ENCODE results near the gene DOCK1.

The DOCK1 gene

DNA sequence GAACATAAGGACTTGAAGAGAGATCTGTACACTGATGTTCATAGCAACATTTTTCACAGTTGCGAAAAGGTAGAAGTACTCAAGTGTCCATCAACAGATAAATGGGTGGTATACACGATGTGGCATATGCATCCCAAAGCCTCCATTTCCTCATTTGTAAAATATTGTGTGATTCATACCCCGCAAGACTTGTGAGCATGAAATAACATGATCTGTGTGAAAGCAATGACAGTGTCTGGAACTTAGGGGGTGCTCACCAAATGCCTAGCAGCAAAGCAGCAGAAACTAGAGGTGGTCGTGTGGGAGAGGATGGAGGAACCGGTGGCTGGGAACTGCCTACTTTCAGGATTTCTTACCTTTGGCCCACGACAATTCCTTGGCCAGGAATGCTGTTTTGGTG is 426.5 kb downstream of the DOCK1 start:
- Histone ChIP-seq H3K4me1 (ENCODE audit: insufficient read depth, poor library complexity, severe bottlenecking) (no peaks in the 10 kb centered on the region), H3K27ac (ENCODE audit: poor library complexity, severe bottlenecking) (no peak overlapping the region), H3K4me3 (ENCODE audit: severe bottlenecking) (no peak overlapping the region), H3K9me3 (ENCODE audit: severe bottlenecking) (no peaks in the 10 kb centered on the region), H3K27me3 (ENCODE audit: insufficient read depth, poor library complexity, severe bottlenecking) (no peaks in the 10 kb centered on the region), H3K36me3 (ENCODE audit: low read depth) (no peaks in the 10 kb centered on the region)
- TF ChIP-seq, protein P1, sequence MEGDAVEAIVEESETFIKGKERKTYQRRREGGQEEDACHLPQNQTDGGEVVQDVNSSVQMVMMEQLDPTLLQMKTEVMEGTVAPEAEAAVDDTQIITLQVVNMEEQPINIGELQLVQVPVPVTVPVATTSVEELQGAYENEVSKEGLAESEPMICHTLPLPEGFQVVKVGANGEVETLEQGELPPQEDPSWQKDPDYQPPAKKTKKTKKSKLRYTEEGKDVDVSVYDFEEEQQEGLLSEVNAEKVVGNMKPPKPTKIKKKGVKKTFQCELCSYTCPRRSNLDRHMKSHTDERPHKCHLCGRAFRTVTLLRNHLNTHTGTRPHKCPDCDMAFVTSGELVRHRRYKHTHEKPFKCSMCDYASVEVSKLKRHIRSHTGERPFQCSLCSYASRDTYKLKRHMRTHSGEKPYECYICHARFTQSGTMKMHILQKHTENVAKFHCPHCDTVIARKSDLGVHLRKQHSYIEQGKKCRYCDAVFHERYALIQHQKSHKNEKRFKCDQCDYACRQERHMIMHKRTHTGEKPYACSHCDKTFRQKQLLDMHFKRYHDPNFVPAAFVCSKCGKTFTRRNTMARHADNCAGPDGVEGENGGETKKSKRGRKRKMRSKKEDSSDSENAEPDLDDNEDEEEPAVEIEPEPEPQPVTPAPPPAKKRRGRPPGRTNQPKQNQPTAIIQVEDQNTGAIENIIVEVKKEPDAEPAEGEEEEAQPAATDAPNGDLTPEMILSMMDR (IDR thresholded peaks at IDR 0.05; ENCODE audit: poor library complexity, severe bottlenecking): no peak
- ATAC-seq (ENCODE audit: low read depth) (no peak), DNase-seq (ENCODE audit: low spot score) (no peak)

DNA sequence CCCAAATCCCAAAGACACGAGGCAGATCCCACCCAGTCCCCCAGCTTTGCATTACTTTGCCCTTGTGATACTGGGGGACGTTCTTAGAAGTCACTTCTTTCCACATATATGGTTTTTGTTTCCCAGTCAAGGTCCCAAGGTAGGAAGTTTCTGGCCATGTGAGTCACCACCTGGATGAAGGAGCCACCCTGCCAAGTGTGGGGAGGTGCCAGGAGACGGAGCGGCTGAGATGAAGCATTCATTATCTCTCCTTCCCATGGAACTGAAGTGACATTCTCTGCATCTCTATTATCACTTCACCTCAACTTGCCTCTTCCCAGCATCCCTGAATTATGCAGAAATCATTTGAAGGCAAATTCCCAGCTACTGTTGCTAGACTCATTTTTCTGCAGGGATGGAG is 427.4 kb downstream of the DOCK1 start:
- Histone ChIP-seq H3K27me3 (ENCODE audit: insufficient read depth, poor library complexity, severe bottlenecking) (no peaks in the 10 kb centered on the region), H3K4me3 (ENCODE audit: severe bottlenecking) (no peak overlapping the region), H3K27ac (ENCODE audit: poor library complexity, severe bottlenecking) (no peak overlapping the region), H3K9me3 (ENCODE audit: severe bottlenecking) (no peaks in the 10 kb centered on the region), H3K4me1 (ENCODE audit: insufficient read depth, poor library complexity, severe bottlenecking) (no peaks in the 10 kb centered on the region), H3K36me3 (ENCODE audit: low read depth) (no peaks in the 10 kb centered on the region)
- TF ChIP-seq, protein P1 (IDR thresholded peaks at IDR 0.05; ENCODE audit: poor library complexity, severe bottlenecking): no peak
- ATAC-seq (ENCODE audit: low read depth): no peak
- no peak for DNase-seq (ENCODE audit: low spot score)

DNA sequence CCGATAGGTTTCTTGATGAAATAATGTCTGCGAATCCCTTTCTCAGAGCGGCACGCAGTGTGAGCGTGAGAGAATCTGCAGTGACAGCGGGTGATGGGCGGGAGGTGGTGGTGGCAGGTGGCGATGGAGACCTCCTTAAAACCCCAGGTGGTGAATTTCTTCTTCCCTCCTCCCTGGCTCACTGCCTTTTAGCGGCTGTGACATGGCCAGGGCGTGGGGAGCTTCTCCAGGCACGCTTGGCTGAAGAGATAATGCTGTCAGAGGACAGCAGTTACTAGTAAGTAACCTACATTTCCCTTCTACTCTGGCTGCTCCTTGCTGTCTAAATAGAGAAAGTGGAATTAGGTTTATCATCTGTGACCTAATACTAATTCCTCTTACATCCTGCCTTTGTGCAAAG is 432.6 kb downstream of the DOCK1 start:
- Histone ChIP-seq H3K36me3 (ENCODE audit: low read depth) (no peaks in the 10 kb centered on the region), H3K27ac (ENCODE audit: poor library complexity, severe bottlenecking) (no peak overlapping the region), H3K9me3 (ENCODE audit: severe bottlenecking) (no peaks in the 10 kb centered on the region), H3K27me3 (ENCODE audit: insufficient read depth, poor library complexity, severe bottlenecking) (no peaks in the 10 kb centered on the region), H3K4me3 (ENCODE audit: severe bottlenecking) (no peak overlapping the region), H3K4me1 (ENCODE audit: insufficient read depth, poor library complexity, severe bottlenecking) (no peaks in the 10 kb centered on the region)
- ATAC-seq (ENCODE audit: low read depth): no peak
- TF ChIP-seq, protein P1 (IDR thresholded peaks at IDR 0.05; ENCODE audit: poor library complexity, severe bottlenecking): no peak
- DNase-seq (ENCODE audit: low spot score): no peak

DNA sequence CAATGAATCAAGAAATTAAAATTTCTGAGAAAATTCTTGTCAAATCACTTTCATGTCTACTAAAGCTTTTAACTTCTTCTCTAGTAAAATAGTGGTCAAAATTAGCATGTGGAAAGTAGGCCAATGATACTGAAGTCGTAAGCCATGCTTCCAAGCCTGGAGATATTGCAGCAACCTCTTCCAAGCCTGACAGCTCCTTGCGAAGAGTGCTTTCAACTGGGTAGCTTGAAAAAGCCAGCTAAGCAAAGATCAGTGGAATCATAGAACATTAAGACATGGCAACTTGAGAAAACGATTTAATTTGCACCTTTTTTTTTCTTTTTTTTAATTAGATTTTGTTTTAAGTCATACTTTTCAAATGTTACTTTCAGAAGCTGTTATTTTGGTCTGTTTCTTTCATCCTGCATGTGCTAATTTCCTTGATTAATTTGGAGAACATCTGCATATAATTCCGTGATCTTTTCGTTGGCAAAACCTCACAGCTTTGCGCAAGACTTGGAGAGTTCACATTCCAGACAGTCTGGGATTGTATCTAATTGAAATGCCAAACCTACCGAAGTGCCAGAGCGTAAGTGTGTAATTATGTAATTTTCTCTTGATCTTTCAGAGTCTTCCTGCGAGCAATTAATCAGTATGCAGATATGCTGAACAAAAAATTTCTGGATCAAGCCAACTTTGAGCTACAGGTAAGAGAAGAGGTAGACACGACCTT is 433.3 kb downstream of the DOCK1 start:
- no peak overlapping the region for H3K4me3 ChIP-seq (ENCODE audit: severe bottlenecking)
- H3K9me3 ChIP-seq (ENCODE audit: severe bottlenecking): no peaks in the 10 kb centered on the region
- ATAC-seq (ENCODE audit: low read depth) (no peak), DNase-seq (ENCODE audit: low spot score) (no peak)
- H3K27ac ChIP-seq (ENCODE audit: poor library complexity, severe bottlenecking): no peak overlapping the region
- TF ChIP-seq, protein P1 (IDR thresholded peaks at IDR 0.05; ENCODE audit: poor library complexity, severe bottlenecking): no peak
- H3K4me1 ChIP-seq (ENCODE audit: insufficient read depth, poor library complexity, severe bottlenecking): no peaks in the 10 kb centered on the region
- no peaks in the 10 kb centered on the region for H3K27me3 ChIP-seq (ENCODE audit: insufficient read depth, poor library complexity, severe bottlenecking)
- no peaks in the 10 kb centered on the region for H3K36me3 ChIP-seq (ENCODE audit: low read depth)

DNA sequence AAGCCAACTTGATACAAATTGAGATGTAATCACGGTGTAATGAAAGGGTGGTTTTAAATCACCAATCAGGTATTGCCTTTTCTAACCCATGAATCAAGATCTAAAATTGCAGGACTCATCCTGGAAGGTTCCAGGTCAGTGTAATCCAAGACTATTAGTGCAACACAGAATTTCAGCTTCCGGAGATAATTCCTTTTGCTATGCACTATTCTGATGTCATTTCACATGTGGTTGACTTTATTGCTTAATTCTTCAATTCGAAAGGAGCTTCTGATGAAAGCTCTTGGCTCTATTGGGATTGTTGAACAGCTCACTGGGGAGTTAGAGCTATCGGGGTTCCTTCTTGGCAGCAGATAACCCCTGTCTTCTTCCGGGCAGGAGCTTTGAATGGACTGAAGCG is 438.6 kb downstream of the DOCK1 start:
- ATAC-seq (ENCODE audit: low read depth) (no peak), DNase-seq (ENCODE audit: low spot score) (no peak)
- Histone ChIP-seq H3K9me3 (ENCODE audit: severe bottlenecking) (no peaks in the 10 kb centered on the region), H3K4me1 (ENCODE audit: insufficient read depth, poor library complexity, severe bottlenecking) (no peaks in the 10 kb centered on the region), H3K4me3 (ENCODE audit: severe bottlenecking) (no peak overlapping the region), H3K27ac (ENCODE audit: poor library complexity, severe bottlenecking) (no peak overlapping the region), H3K27me3 (ENCODE audit: insufficient read depth, poor library complexity, severe bottlenecking) (no peaks in the 10 kb centered on the region), H3K36me3 (ENCODE audit: low read depth) (0 out of 2 replicates have a peak, but pooled peaks cover 8% of the 10 kb centered on the region)
- TF ChIP-seq, protein P1 (IDR thresholded peaks at IDR 0.05; ENCODE audit: poor library complexity, severe bottlenecking): no peak

Measured in RWPE2 (cell line).